H1 (cell line): Measurements from ENCODE around the gene SGK1. TPM values are rescaled to one million over a fixed set of nuclear protein-coding genes. Genes with fewer than 3 reads are reported as not detected.

Source experiments
- CTCF ChIA-PET: fragments of 300-600 bp; sonication (Branson Sonifier 250); formaldehyde crosslinking; loops from one replicate; lab custom pipeline; 2021; ENCODE audit not compliant: partially characterized antibody; lab: Charles Lee
- POLR2A ChIA-PET: fragments of 300-600 bp; sonication (Branson Sonifier 250); formaldehyde crosslinking; loops from one replicate; lab custom pipeline; 2021; ENCODE audit warnings: inconsistent platforms; ENCODE audit not compliant: partially characterized antibody; lab: Charles Lee
- DNase-seq, 2 experiments: peaks; one replicate each; pipeline versions ENCODE4 v3.0.0 to v3.0.0-alpha.2; 2010 to 2022; ENCODE audit warnings: low spot score in 2 of 2, low read depth in 1 of 2, mixed read lengths in 1 of 2
- FAIRE-seq: peaks from 2 replicates; lab custom pipeline; 2011; peaks lifted over from hg19 to GRCh38; lab: Jason Lieb, UNC
- H2AFZ ChIP-seq: 2 replicates; pipeline ENCODE4 v1.8.1; 2012; ENCODE audit warnings: low read length, inconsistent platforms
- H2AK5ac ChIP-seq: 2 replicates; pipeline ENCODE4 v1.6.1; 2013; ENCODE audit warnings: low read depth, low read length
- H2BK120ac ChIP-seq: replicated peaks from 2 replicates; pipeline ENCODE3; 2013; ENCODE audit warnings: low read depth, low read length, inconsistent platforms
- H2BK12ac ChIP-seq: 2 replicates; pipeline ENCODE4 v1.6.1; 2013; ENCODE audit warnings: low read depth, low read length
- H2BK15ac ChIP-seq: 2 replicates; pipeline ENCODE4 v1.6.1; 2013; ENCODE audit warnings: low read length
- H2BK20ac ChIP-seq: 2 replicates; pipeline ENCODE4 v1.6.1; 2013; ENCODE audit warnings: low read length
- H2BK5ac ChIP-seq: 2 replicates; pipeline ENCODE4 v1.6.1; 2013; ENCODE audit warnings: low read depth, low read length
- H3K14ac ChIP-seq: 2 replicates; pipeline ENCODE4 v1.6.1; 2013; ENCODE audit warnings: inconsistent platforms; ENCODE audit not compliant: insufficient read length
- H3K18ac ChIP-seq: 2 replicates; pipeline ENCODE4 v1.6.1; 2013; ENCODE audit warnings: low read length; ENCODE audit errors: extremely low read depth
- H3K23ac ChIP-seq: 2 replicates; pipeline ENCODE4 v1.6.1; 2013; ENCODE audit warnings: inconsistent platforms; ENCODE audit not compliant: insufficient read length
- H3K23me2 ChIP-seq: 2 replicates; pipeline ENCODE4 v1.6.1; 2013; ENCODE audit warnings: low read depth, low read length
- H3K27ac ChIP-seq: 2 replicates; pipeline ENCODE4 v1.6.1; 2011; ENCODE audit warnings: low read depth, low read length, inconsistent platforms
- H3K27me3 ChIP-seq, 4 experiments: replicated peaks in 1 of 4; 1 replicate in 1 of 4; 2 replicates in 3 of 4; pipeline versions ENCODE4 v1.6.1 to v1.8.1; 2011 to 2013; ENCODE audit warnings: low read length in 3 of 4, mild to moderate bottlenecking in 3 of 4, inconsistent platforms in 2 of 4, mixed read lengths in 2 of 4, moderate library complexity in 1 of 4; ENCODE audit not compliant: control insufficient read depth in 3 of 4, insufficient read depth in 3 of 4; ENCODE audit errors: extremely low read depth in 1 of 4
- H3K36me3 ChIP-seq, 4 experiments: 2 replicates each; pipeline versions ENCODE4 v1.6.1 to v1.8.1; 2011 to 2013; ENCODE audit warnings: mild to moderate bottlenecking in 4 of 4, low read length in 3 of 4, moderate library complexity in 2 of 4, control low read depth in 1 of 4, inconsistent platforms in 1 of 4; ENCODE audit not compliant: insufficient read depth in 4 of 4, control insufficient read depth in 2 of 4
- H3K4ac ChIP-seq: replicated peaks from 2 replicates; pipeline ENCODE3; 2013; ENCODE audit warnings: low read length, low read depth, mixed read lengths, inconsistent platforms; ENCODE audit not compliant: insufficient read length
- H3K4me1 ChIP-seq, 4 experiments: replicated peaks in 1 of 4; 1 replicate in 1 of 4; 2 replicates in 3 of 4; pipeline versions ENCODE4 v1.6.1 to v1.8.1; 2011 to 2013; ENCODE audit warnings: low read length in 3 of 4, inconsistent platforms in 2 of 4, mixed read lengths in 1 of 4; ENCODE audit not compliant: insufficient read depth in 4 of 4, control insufficient read depth in 3 of 4
- H3K4me2 ChIP-seq, 2 experiments: 2 replicates each; pipeline versions ENCODE4 v1.6.1 to v1.8.1; 2011 to 2013; ENCODE audit warnings: low read depth in 2 of 2, low read length in 2 of 2, control low read depth in 1 of 2, inconsistent platforms in 1 of 2, mild to moderate bottlenecking in 1 of 2; ENCODE audit not compliant: insufficient read depth in 1 of 2
- H3K4me3 ChIP-seq, 4 experiments: fragments of 200-600, 300-600 bp in 1 of 4; sonication (generic), shearing (Covaris generic), sonication (Bioruptor Twin) in 1 of 4; 2 replicates each; pipeline versions ENCODE4 v1.5.1 to v1.8.1; 2011 to 2016; ENCODE audit warnings: low read length in 4 of 4, low read depth in 3 of 4, control low read depth in 2 of 4, inconsistent platforms in 2 of 4, mild to moderate bottlenecking in 2 of 4, mixed read lengths in 1 of 4, moderate library complexity in 1 of 4; ENCODE audit not compliant: insufficient read depth in 2 of 4; ENCODE audit errors: extremely low read depth in 1 of 4
- H3K56ac ChIP-seq: replicated peaks from 2 replicates; pipeline ENCODE3; 2013; ENCODE audit warnings: low read depth, mild to moderate bottlenecking, mixed read lengths, low read length, inconsistent platforms; ENCODE audit not compliant: insufficient read length
- H3K79me1 ChIP-seq: 2 replicates; pipeline ENCODE4 v1.6.1; 2013; ENCODE audit warnings: low read depth, low read length, control low read depth
- H3K79me2 ChIP-seq, 2 experiments: 2 replicates each; pipeline versions ENCODE4 v1.6.1 to v1.8.1; 2012 to 2013; ENCODE audit warnings: low read length in 2 of 2, mild to moderate bottlenecking in 2 of 2, inconsistent platforms in 1 of 2; ENCODE audit not compliant: insufficient read depth in 2 of 2, control insufficient read depth in 1 of 2
- H3K9ac ChIP-seq, 4 experiments: replicated peaks in 1 of 4; 1 replicate in 1 of 4; 2 replicates in 3 of 4; pipeline versions ENCODE4 v1.6.1 to v1.8.1; 2011 to 2013; ENCODE audit warnings: low read depth in 3 of 4, low read length in 3 of 4, control low read depth in 2 of 4, mild to moderate bottlenecking in 2 of 4, moderate library complexity in 2 of 4, inconsistent platforms in 1 of 4; ENCODE audit errors: extremely low read depth in 1 of 4
- H3K9me3 ChIP-seq, 2 experiments: 2 replicates each; pipeline versions ENCODE4 v1.6.1 to v1.8.1; 2012 to 2013; ENCODE audit warnings: mild to moderate bottlenecking in 2 of 2, moderate library complexity in 2 of 2, control low read depth in 1 of 2, inconsistent platforms in 1 of 2, low read depth in 1 of 2, low read length in 1 of 2, mixed read lengths in 1 of 2; ENCODE audit not compliant: insufficient read depth in 2 of 2
- H4K20me1 ChIP-seq, 2 experiments: replicated peaks in 1 of 2; 2 replicates each; pipeline versions ENCODE3 to v1.8.1; 2011 to 2013; ENCODE audit warnings: inconsistent platforms in 2 of 2, low read length in 2 of 2, mild to moderate bottlenecking in 1 of 2; ENCODE audit not compliant: insufficient read depth in 2 of 2, control insufficient read depth in 1 of 2
- H4K5ac ChIP-seq: 2 replicates; pipeline ENCODE4 v1.6.1; 2013; ENCODE audit warnings: low read length, low read depth, mixed read lengths, inconsistent platforms; ENCODE audit not compliant: insufficient read length
- H4K8ac ChIP-seq: 2 replicates; pipeline ENCODE4 v1.8.0; 2013; ENCODE audit warnings: mild to moderate bottlenecking, moderate library complexity, low read length, inconsistent platforms; ENCODE audit not compliant: insufficient read depth; ENCODE audit errors: extremely low read depth
- H4K91ac ChIP-seq: replicated peaks from 2 replicates; pipeline ENCODE3; 2013; ENCODE audit warnings: low read length, mixed read lengths, inconsistent platforms; ENCODE audit not compliant: insufficient read length
- CTBP2 ChIP-seq: IDR thresholded peaks from 2 replicates; pipeline ENCODE4 v1.7.0; 2011; ENCODE audit warnings: borderline replicate concordance, mild to moderate bottlenecking, moderate library complexity, mixed read lengths, low read length; ENCODE audit not compliant: insufficient read depth, insufficient read length
- JUN ChIP-seq: IDR thresholded peaks from 2 replicates; pipeline ENCODE4 v1.6.1; 2011; ENCODE audit warnings: low read depth, mild to moderate bottlenecking, improper control_type of control experiment, low read length
- MAFK ChIP-seq: IDR thresholded peaks from 2 replicates; pipeline ENCODE4 v1.6.1; 2012; ENCODE audit warnings: low read depth, mild to moderate bottlenecking, improper control_type of control experiment, low read length
- RBBP5 ChIP-seq: IDR thresholded peaks from 2 replicates; pipeline ENCODE4 v1.7.1; 2012; ENCODE audit warnings: low read depth, mild to moderate bottlenecking, inconsistent platforms, low read length, moderate library complexity, borderline replicate concordance
- TEAD4 ChIP-seq: IDR thresholded peaks from 2 replicates; pipeline ENCODE4 v1.6.1; 2012; ENCODE audit warnings: low read depth, low read length, inconsistent platforms, mixed read lengths
- WGBS, 2 experiments: shearing (Covaris generic) in 1 of 2; methylation state at CpG; one replicate each; pipeline versions ENCODE4 v1.1.6 to v1.1.7; 2013 to 2015; ENCODE audit warnings: low lambda C conversion rate in 2 of 2, mixed read lengths in 2 of 2, inconsistent platforms in 1 of 2, low coverage in 1 of 2, missing lambda C conversion rate in 1 of 2; ENCODE audit not compliant: insufficient replicate concordance in 2 of 2, insufficient coverage in 1 of 2, insufficient read length in 1 of 2; ENCODE audit errors: extremely low coverage in 1 of 2, missing lambda C conversion rate in 1 of 2; 5-methylcytosine and 5-hydroxymethylcytosine counted together
- polyA plus RNA-seq, 7 experiments: library from polyadenylated mRNA; depleted of rRNA in 3 of 7; stranded (reverse) in 5 of 7; unstranded in 2 of 7; fragments of >200 nt in 5 of 7; fragments of 200-250 nt in 2 of 7; gene quantifications; 1 replicate in 5 of 7; 2 replicates in 1 of 7; 4 replicates in 1 of 7; pipeline versions ENCODE4 v1.2.1 to v1.2.3, GENCODE V29; 2011 to 2013; ENCODE audit warnings: missing spikeins in 2 of 7, mixed read lengths in 2 of 7
- total RNA-seq: library from RNA; stranded (reverse); fragmentation: NEBNext Ultra II Directional; extraction: Animal tissue kit (Norgen Biotek cat#: 25700); gene quantifications from 2 replicates; pipeline ENCODE4 v1.2.1, GENCODE V29; 2021

SGK1 gene
- total and polyA plus RNA-seq, 2 of the 8 experiments (the other 6 are each of a cell fraction or from before 2014, with no cell fraction given) = 14.5 to 18.4 TPM

- Histone ChIP-seq H2BK12ac (no peak overlapping the region), H4K8ac (no peak overlapping the region), H3K4me2 (no peak overlapping the region), H2BK5ac (no peak overlapping the region), H3K9me3 (no peaks in the 10 kb centered on the region), H3K4ac (no peak overlapping the region), H2BK120ac (no peak overlapping the region), H2AK5ac (no peak overlapping the region), H4K20me1 (no peaks in the 10 kb centered on the region), H3K27me3 (no peaks in the 10 kb centered on the region), H3K9ac (no peak overlapping the region), H2AFZ (no peak overlapping the region), H3K79me2 (no peaks in the 10 kb centered on the region), H3K23ac (no peak overlapping the region), H3K4me1 (peaks cover 2 to 11% (median 5%) of the 10 kb centered on the region in 4 experiments; a peak in 4 of 7 replicates), H3K14ac (no peak overlapping the region), H4K5ac (no peak overlapping the region), H3K56ac (no peak overlapping the region), H3K23me2 (no peaks in the 10 kb centered on the region)
- FAIRE-seq (no peak), DNase-seq (no peak)
- POLR2A ChIA-PET = no interaction called here
- CTCF ChIA-PET = interaction anchor here (1.2 kb wide), 1 partner anchor 9 kb away, joined by 3 read pairs; no protein-coding TSS in a partner anchor
- WGBS, 2 experiments = 63% methylated on average over 2 of the region's 2 CpGs; no CpG with 5 or more reads in 1 of the 2 experiments
- no peak for TF ChIP-seq CTBP2
- TF ChIP-seq MAFK = no peak
- no peak for TF ChIP-seq TEAD4
- no peak for TF ChIP-seq JUN
- TF ChIP-seq RBBP5 = no peak
- TF ChIP-seq, all 59 proteins: peak for 0
- Histone ChIP-seq H3K36me3 (no peaks in the 10 kb centered on the region), H3K18ac (no peak overlapping the region), H3K27ac (no peak overlapping the region), H2BK20ac (no peak overlapping the region), H3K79me1 (no peaks in the 10 kb centered on the region), H3K4me3 (no peak overlapping the region), H2BK15ac (no peak overlapping the region), H4K91ac (no peak overlapping the region)
These were observed 131.6 kb downstream of the SGK1 start for GRCh38 chr6:134186355-134186754.
